SK-N-MC (cell line): ENCODE results near the gene BCS1L.

ENCODE experiments used
- DNase-seq: peaks from one replicate; pipeline ENCODE4 v3.0.0-alpha.2; 2011; ENCODE audit warnings: low read depth, low spot score
- H3K27ac ChIP-seq: fragments of 200-600 bp; sonication (generic); 2 replicates; pipeline ENCODE4 v1.5.1; 2016; ENCODE audit warnings: mixed run types
- H3K36me3 ChIP-seq: fragments of 200-600 bp; sonication (generic); 2 replicates; pipeline ENCODE4 v1.6.1; 2017; ENCODE audit warnings: antibody characterized with exemption, low read length, mixed read lengths; ENCODE audit not compliant: insufficient read depth
- H3K4me3 ChIP-seq: fragments of 200-600 bp; sonication (generic); 2 replicates; pipeline ENCODE4 v1.5.1; 2016
- H3K9ac ChIP-seq: fragments of 200-600 bp; sonication (generic); 2 replicates; pipeline ENCODE4 v1.8.0; 2017; ENCODE audit warnings: mixed run types, mixed read lengths; ENCODE audit not compliant: insufficient read length
- H3K9me3 ChIP-seq: fragments of 200-600 bp; sonication (generic); 2 replicates; pipeline ENCODE4 v1.6.1; 2017; ENCODE audit warnings: low read depth, mild to moderate bottlenecking, antibody characterized with exemption, low read length, moderate library complexity, mixed read lengths
- EZH2 ChIP-seq: fragments of 200-600 bp; sonication (generic); IDR thresholded peaks from one replicate; pipeline ENCODE4 v1.6.1; 2017; ENCODE audit warnings: antibody characterized with exemption
- FOXP2 ChIP-seq: optimal IDR thresholded peaks from 2 replicates; pipeline ENCODE3; 2011; ENCODE audit warnings: mild to moderate bottlenecking, moderate library complexity; ENCODE audit not compliant: insufficient read depth; ENCODE audit errors: extremely low read length, control extremely low read depth
- POLR2AphosphoS5 ChIP-seq: IDR thresholded peaks from 2 replicates; pipeline ENCODE4 v1.6.1; 2012; ENCODE audit warnings: mild to moderate bottlenecking, low read depth, low read length, borderline replicate concordance

BCS1L gene

GRCh38 chr2:218648088-218648786, 11.2 kb upstream of the BCS1L start:
- no peak overlapping the region for H3K27ac ChIP-seq
- H3K9ac ChIP-seq: no peak overlapping the region
- no peaks in the 10 kb centered on the region for H3K9me3 ChIP-seq
- H3K36me3 ChIP-seq: peaks cover 91% of the 10 kb centered on the region
- H3K4me3 ChIP-seq: no peak overlapping the region
- no peak for DNase-seq
- TF ChIP-seq EZH2 (no peak), FOXP2 (no peak), POLR2AphosphoS5 (no peak; the same call in 1 of the 2 replicates)

GRCh38 chr2:218648787-218649100, 10.7 kb upstream of the BCS1L start:
- TF ChIP-seq FOXP2: no peak
- no peak for TF ChIP-seq EZH2
- no peak; the same call in 1 of the 2 replicates for TF ChIP-seq POLR2AphosphoS5

GRCh38 chr2:218655751-218656150, 3.7 kb upstream of the BCS1L start:
- Histone ChIP-seq H3K27ac (no peak overlapping the region), H3K36me3 (peaks cover 65% of the 10 kb centered on the region), H3K9me3 (no peaks in the 10 kb centered on the region), H3K4me3 (no peak overlapping the region), H3K9ac (no peak overlapping the region)
- DNase-seq: no peak
- no peak for TF ChIP-seq FOXP2
- no peak for TF ChIP-seq POLR2AphosphoS5
- TF ChIP-seq EZH2: no peak

More at GRCh38 chr2:218648787-218649100, 10.7 kb upstream of the BCS1L start:
- Histone ChIP-seq H3K4me3 (no peak overlapping the region), H3K9me3 (no peaks in the 10 kb centered on the region), H3K27ac (no peak overlapping the region), H3K36me3 (peaks cover 90% of the 10 kb centered on the region), H3K9ac (no peak overlapping the region)
- DNase-seq: no peak

- TF ChIP-seq POLR2AphosphoS5: no peak
- TF ChIP-seq FOXP2: no peak
- TF ChIP-seq EZH2: no peak
- peaks cover 62% of the 10 kb centered on the region for H3K36me3 ChIP-seq
- peak overlapping the region; percentile 96 for H3K9ac ChIP-seq
- peak overlapping the region; percentile 93 for H3K4me3 ChIP-seq
- H3K27ac ChIP-seq: peak overlapping the region; percentile 56; the same call in 1 of the 2 replicates
- no peaks in the 10 kb centered on the region for H3K9me3 ChIP-seq
- DNase-seq: no peak
Measured at GRCh38 chr2:218658671-218659257, 719 bp upstream of the BCS1L start.

GRCh38 chr2:218659988-218660358, 490 bp downstream of the BCS1L start:
- TF ChIP-seq POLR2AphosphoS5 (no peak), EZH2 (no peak), FOXP2 (no peak)
- no peak for DNase-seq
- no peak overlapping the region for H3K27ac ChIP-seq
- peak overlapping the region; percentile 96 for H3K9ac ChIP-seq
- no peaks in the 10 kb centered on the region for H3K9me3 ChIP-seq
- H3K36me3 ChIP-seq: peaks cover 62% of the 10 kb centered on the region
- H3K4me3 ChIP-seq: peak overlapping the region; percentile 93

- peaks cover 57% of the 10 kb centered on the region for H3K36me3 ChIP-seq
- TF ChIP-seq POLR2AphosphoS5 (no peak), EZH2 (no peak), FOXP2 (no peak)
- H3K4me3 ChIP-seq: no peak overlapping the region
Measured at GRCh38 chr2:218662377-218662776, 2.9 kb downstream of the BCS1L start.

GRCh38 chr2:218662827-218663226, 3.3 kb downstream of the BCS1L start:
- Histone ChIP-seq H3K9ac (no peak overlapping the region), H3K4me3 (no peak overlapping the region), H3K9me3 (no peaks in the 10 kb centered on the region), H3K27ac (no peak overlapping the region), H3K36me3 (peaks cover 58% of the 10 kb centered on the region)
- TF ChIP-seq FOXP2: no peak
- no peak for TF ChIP-seq POLR2AphosphoS5
- TF ChIP-seq EZH2: no peak
- DNase-seq: no peak

More at GRCh38 chr2:218662377-218662776, 2.9 kb downstream of the BCS1L start:
- DNase-seq: no peak
- Histone ChIP-seq H3K27ac (no peak overlapping the region), H3K9ac (no peak overlapping the region), H3K9me3 (no peaks in the 10 kb centered on the region)

- H3K9ac ChIP-seq: no peak overlapping the region
- DNase-seq: no peak
- no peak overlapping the region for H3K27ac ChIP-seq
- H3K9me3 ChIP-seq: no peaks in the 10 kb centered on the region
- H3K4me3 ChIP-seq: no peak overlapping the region
- H3K36me3 ChIP-seq: peaks cover 60% of the 10 kb centered on the region
- TF ChIP-seq POLR2AphosphoS5 (no peak), FOXP2 (no peak), EZH2 (no peak)
Measured at GRCh38 chr2:218663901-218664300, 4.4 kb downstream of the BCS1L start.

GRCh38 chr2:218664653-218665052, 5.2 kb downstream of the BCS1L start:
- Histone ChIP-seq H3K9me3 (no peaks in the 10 kb centered on the region), H3K9ac (no peak overlapping the region), H3K4me3 (no peak overlapping the region), H3K36me3 (peaks cover 60% of the 10 kb centered on the region), H3K27ac (no peak overlapping the region)
- no peak for TF ChIP-seq EZH2
- DNase-seq: no peak
